BLaER1 (cell line): ENCODE measurements around the gene PLCB3.
A peak's percentile ranks its signal among the peaks of the same experiment; 100 is the strongest.

Experiments
- H3K27ac ChIP-seq: shearing (Covaris generic); formaldehyde crosslinking; 2 replicates; pipeline ENCODE4 v1.8.1; 2022
- H3K27me3 ChIP-seq: shearing (Covaris generic); formaldehyde crosslinking; 2 replicates; pipeline ENCODE4 v1.8.1; 2022
- H3K36me3 ChIP-seq: shearing (Covaris generic); formaldehyde crosslinking; 2 replicates; pipeline ENCODE4 v1.8.1; 2022
- H3K4me1 ChIP-seq: shearing (Covaris generic); formaldehyde crosslinking; 2 replicates; pipeline ENCODE4 v1.8.1; 2022
- H3K4me2 ChIP-seq: shearing (Covaris generic); formaldehyde crosslinking; 2 replicates; pipeline ENCODE4 v1.8.1; 2022
- H3K4me3 ChIP-seq: shearing (Covaris generic); formaldehyde crosslinking; 2 replicates; pipeline ENCODE4 v1.8.1; 2022
- H3K9ac ChIP-seq: shearing (Covaris generic); formaldehyde crosslinking; 2 replicates; pipeline ENCODE4 v1.8.1; 2022
- H3K9me3 ChIP-seq: shearing (Covaris generic); formaldehyde crosslinking; 2 replicates; pipeline ENCODE4 v1.8.1; 2022
- H4K20me1 ChIP-seq: shearing (Covaris generic); formaldehyde crosslinking; 2 replicates; pipeline ENCODE4 v1.8.1; 2022
- Cebpa-rat ChIP-seq: shearing (Covaris generic); IDR thresholded peaks from 2 replicates; pipeline ENCODE4 v1.8.1; 2022

PLCB3 gene

DNA sequence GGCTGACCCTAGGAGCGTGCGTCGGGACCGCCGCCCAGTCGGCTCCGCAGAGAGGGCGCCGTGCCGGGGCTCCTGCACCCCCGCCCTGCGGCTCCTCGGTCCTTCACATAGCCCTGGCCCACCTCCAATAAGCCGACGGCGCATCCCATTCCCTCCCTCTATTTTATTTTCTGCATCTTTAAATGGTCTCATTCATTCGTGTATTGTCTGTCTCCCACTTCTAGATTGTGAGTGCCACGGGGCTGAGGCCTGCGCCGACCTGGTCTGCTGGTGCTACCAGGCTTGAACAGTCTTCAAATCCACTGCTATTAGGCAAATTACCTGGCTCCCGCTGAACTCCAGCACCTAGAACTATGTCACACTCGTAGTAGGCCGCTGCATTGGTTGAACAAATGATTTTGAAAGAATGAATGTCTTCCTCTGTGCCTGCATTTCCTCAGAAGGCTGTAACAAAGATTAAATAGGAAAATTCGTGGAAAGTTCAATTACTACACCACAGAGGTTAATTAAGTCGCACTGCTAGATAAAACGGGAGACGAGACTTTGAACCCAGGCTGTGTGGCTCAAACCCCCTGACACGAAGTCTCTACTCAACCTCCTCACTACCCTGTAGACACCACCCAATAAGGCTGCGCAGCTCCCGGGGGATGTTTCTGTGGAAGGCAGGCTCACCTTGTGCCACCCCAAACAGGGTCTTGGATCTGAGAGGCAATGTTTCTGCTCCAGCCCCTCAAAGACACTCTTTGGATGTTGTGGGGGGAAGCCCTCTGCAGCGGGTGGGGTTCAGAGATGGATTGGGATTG lies 3.4 kb upstream of the PLCB3 start:
- H3K9me3 ChIP-seq = no peaks in the 10 kb centered on the region
- H3K27ac ChIP-seq = peak overlapping the region; percentile 97
- peak overlapping the region; percentile 97 for H3K4me2 ChIP-seq
- TF ChIP-seq Cebpa-rat = no peak
- H3K4me3 ChIP-seq = peak overlapping the region; percentile 97
- H4K20me1 ChIP-seq = peaks cover 39% of the 10 kb centered on the region
- no peaks in the 10 kb centered on the region for H3K27me3 ChIP-seq
- peaks cover 72% of the 10 kb centered on the region for H3K4me1 ChIP-seq
- H3K9ac ChIP-seq = peak overlapping the region; percentile 97; the same call in 1 of the 2 replicates
- H3K36me3 ChIP-seq = peaks cover 23% of the 10 kb centered on the region

DNA sequence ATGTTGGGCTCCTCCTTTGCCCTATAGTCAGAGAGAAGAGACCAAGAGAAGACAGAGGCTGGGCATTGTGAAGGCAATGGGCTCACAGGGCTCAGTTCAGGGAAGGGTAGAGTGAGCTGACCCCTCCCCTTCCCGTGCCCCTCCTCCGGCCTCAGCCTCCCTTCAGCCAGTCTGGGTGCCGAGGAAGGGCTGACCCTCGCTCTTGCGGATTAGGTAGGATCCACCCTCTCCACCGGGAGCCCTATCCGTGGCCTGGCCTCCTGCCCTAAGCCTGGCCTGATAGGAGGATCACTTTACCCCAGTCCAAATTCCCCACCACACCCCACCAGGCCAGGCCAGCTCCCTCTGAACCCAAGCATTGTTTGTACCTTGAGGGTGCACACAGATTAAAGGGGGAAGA lies 2.8 kb upstream of the PLCB3 start:
- no peak for TF ChIP-seq Cebpa-rat
- Histone ChIP-seq H3K4me2 (peak overlapping the region; percentile 97), H3K9ac (peak overlapping the region; percentile 86; the same call in 1 of the 2 replicates)

DNA sequence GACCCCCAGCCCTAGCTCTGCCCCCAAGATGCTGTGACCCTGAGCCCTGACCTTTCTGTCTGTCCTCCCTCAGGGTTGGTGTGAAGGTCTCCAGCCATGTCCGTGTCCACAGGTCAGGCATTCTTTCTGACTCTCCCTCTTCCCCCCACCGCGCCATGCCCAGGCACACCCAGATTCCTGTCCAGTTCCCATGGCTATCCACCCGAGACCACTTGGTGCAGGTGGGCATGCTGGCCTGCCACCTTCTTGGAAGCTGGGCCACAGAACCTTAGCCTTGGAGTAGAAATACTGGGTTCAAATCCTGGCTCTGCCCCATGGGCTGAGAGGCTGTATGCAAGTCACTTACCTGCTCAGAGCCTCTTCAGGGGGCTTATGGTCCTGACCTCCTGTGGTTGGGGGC lies 2.3 kb upstream of the PLCB3 start:
- Histone ChIP-seq H3K4me3 (no peak overlapping the region), H3K36me3 (peaks cover 12% of the 10 kb centered on the region), H3K4me2 (peak overlapping the region; percentile 97), H3K4me1 (peaks cover 72% of the 10 kb centered on the region), H4K20me1 (peaks cover 39% of the 10 kb centered on the region), H3K9ac (peak overlapping the region; percentile 86; the same call in 1 of the 2 replicates), H3K27me3 (no peaks in the 10 kb centered on the region), H3K9me3 (no peaks in the 10 kb centered on the region), H3K27ac (peak overlapping the region; percentile 97)
- TF ChIP-seq Cebpa-rat = no peak

More for the DNA sequence above, 2.8 kb upstream of the PLCB3 start:
- H3K27me3 ChIP-seq = no peaks in the 10 kb centered on the region
- H3K4me3 ChIP-seq = no peak overlapping the region
- H3K36me3 ChIP-seq = peaks cover 16% of the 10 kb centered on the region
- peaks cover 72% of the 10 kb centered on the region for H3K4me1 ChIP-seq
- peak overlapping the region; percentile 97 for H3K27ac ChIP-seq
- H4K20me1 ChIP-seq = peaks cover 39% of the 10 kb centered on the region
- H3K9me3 ChIP-seq = no peaks in the 10 kb centered on the region

DNA sequence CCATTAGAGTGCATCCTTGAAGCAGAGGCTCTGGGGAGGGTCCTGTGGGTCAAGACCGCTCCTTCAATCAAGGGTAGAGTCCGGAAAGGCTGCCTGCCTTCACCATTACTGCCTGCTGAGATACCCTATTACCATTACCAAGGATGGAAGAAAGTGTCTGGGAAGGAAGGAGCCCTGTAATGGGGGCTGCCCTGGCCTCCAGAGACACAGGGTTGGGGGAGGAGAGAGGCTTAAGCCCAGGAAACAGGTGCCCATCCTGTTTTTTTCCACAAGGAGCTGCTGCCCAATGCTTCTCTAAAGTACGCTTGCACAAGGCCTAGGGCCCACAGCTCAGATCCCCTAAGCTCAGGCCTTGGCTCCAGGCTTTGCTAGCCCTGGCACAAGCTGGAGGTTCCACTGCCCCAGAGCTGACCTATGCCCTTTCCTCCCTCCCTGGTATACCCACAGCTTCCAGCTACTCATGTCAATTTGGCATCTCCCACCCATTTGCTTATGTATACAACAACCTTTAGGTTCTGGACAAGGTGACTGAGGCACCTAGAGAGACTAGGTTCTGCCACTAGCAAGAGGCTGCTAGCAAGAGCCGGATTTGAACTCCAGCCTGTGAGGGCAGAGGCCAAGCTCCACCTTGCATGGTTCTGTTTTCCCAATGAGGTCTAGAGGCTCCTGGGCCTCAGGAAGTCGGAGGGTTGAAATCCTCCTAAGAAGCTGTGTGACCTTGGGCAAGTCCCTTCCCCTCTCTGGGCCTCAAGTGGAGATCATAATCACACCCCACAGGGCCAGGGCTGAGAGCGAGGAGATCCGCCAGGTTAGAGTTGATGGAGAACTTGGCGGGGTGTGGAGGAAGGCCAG lies 1.5 kb upstream of the PLCB3 start:
- H3K27ac ChIP-seq = peak overlapping the region; percentile 97
- H3K4me1 ChIP-seq = peaks cover 70% of the 10 kb centered on the region
- no peak for TF ChIP-seq Cebpa-rat
- H3K4me3 ChIP-seq = peak overlapping the region; percentile 92
- peak overlapping the region; percentile 97 for H3K4me2 ChIP-seq
- peaks cover 39% of the 10 kb centered on the region for H4K20me1 ChIP-seq
- H3K36me3 ChIP-seq = peaks cover 12% of the 10 kb centered on the region
- no peaks in the 10 kb centered on the region for H3K27me3 ChIP-seq
- no peaks in the 10 kb centered on the region for H3K9me3 ChIP-seq
- peak overlapping the region; percentile 86 for H3K9ac ChIP-seq

DNA sequence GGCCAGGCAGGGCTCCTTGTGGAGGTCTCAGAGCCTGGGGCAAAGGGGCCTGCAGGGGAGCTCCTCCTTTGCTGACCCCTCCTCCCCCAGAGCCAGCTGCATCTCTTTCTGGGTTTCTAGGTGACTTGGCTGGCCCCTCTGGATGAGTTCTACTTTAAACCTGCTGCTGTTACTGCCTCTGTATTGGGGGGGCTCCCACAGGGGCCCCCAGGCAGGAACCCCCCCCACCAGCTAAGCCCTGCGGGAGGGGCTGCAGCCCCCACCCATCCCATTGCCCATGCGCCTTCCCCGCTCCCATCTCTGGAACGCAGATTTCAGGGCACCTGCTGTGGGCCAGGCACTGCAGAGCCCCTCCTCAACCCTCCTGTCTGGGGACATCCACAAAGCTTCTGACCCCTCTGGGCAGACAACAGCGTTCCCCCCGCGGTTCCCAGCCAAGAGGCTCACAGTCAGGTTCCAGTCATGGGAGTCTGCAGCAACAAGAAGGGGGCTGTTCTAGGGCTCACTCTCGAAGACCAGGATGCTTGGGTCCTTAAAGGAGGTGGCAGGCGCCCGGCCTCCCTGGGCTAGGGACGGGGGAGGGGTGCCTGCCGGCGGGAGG lies 815 bp upstream of the PLCB3 start:
- no peak for TF ChIP-seq Cebpa-rat
- peak overlapping the region; percentile 92 for H3K4me3 ChIP-seq

DNA sequence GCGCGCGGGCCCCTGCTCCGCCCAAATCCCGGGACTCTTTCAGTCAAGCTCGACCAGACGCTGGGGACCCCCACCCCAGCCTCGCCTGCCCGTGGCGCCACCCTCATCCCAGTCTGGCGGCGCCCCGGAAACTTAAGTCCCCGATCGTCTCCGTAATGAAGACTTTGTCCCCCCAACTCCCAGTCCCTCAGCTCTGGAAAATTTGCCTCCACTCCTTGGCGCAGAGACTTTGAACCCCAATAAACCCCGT lies 348 bp downstream of the PLCB3 start:
- peak overlapping the region; percentile 97 for H3K27ac ChIP-seq
- peaks cover 66% of the 10 kb centered on the region for H3K4me1 ChIP-seq
- TF ChIP-seq Cebpa-rat = no peak
- H3K9me3 ChIP-seq = no peaks in the 10 kb centered on the region
- H4K20me1 ChIP-seq = peaks cover 33% of the 10 kb centered on the region
- H3K9ac ChIP-seq = peak overlapping the region; percentile 86
- no peaks in the 10 kb centered on the region for H3K27me3 ChIP-seq
- H3K36me3 ChIP-seq = peaks cover 27% of the 10 kb centered on the region
- H3K4me2 ChIP-seq = peak overlapping the region; percentile 97
- H3K4me3 ChIP-seq = peak overlapping the region; percentile 92

More for the DNA sequence above, 815 bp upstream of the PLCB3 start:
- Histone ChIP-seq H3K36me3 (peaks cover 15% of the 10 kb centered on the region), H3K27me3 (no peaks in the 10 kb centered on the region), H3K27ac (peak overlapping the region; percentile 97), H3K9ac (peak overlapping the region; percentile 86), H3K4me1 (peaks cover 66% of the 10 kb centered on the region), H3K9me3 (no peaks in the 10 kb centered on the region), H4K20me1 (peaks cover 35% of the 10 kb centered on the region), H3K4me2 (peak overlapping the region; percentile 97)

DNA sequence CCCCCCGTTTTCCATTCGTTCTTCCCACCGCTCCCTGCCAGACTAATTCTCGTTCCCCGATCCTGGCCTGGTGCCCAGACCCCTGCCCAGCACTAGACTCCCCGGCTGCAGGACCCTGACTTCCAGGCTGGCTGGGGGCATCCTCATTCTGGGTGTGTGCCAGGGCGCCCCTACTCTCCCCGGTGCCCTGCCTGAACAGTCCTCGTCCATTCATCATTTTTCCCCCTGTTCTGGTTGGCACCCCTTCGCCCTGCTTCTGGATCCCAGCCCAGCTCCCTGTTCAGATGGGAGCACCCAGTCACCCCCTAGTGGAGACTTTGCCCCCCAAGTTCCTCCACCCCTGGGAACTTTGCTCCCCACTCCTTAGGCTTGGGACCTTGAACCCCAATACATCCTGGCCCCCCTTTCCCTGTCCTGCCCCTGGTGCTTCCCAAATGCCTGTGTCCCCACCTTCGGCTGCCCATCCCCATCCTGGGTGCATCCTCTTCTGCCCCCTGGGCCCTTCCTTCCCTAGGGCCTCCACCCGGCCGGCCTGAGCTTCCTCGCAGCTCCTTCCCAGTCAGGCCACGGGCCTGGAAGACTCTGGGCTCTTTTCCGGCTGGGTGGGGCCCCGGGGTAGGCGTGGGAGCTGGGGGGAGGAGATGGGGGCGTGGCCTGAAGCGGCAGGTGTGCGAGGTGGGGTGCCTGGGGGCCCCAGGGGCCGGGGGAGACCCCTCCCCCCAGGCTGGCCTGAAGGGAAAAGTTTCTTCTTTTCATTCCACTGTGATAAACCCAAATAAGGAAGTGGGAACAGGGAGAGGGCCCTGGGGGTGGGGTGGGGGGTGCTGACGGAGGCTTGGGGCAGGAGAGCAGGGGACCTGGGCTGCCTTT lies 908 bp downstream of the PLCB3 start:
- peak overlapping the region; percentile 97 for H3K27ac ChIP-seq
- no peak for TF ChIP-seq Cebpa-rat
- no peaks in the 10 kb centered on the region for H3K27me3 ChIP-seq
- H4K20me1 ChIP-seq = peaks cover 33% of the 10 kb centered on the region
- peaks cover 66% of the 10 kb centered on the region for H3K4me1 ChIP-seq
- peaks cover 33% of the 10 kb centered on the region for H3K36me3 ChIP-seq
- peak overlapping the region; percentile 86 for H3K9ac ChIP-seq
- H3K4me3 ChIP-seq = peak overlapping the region; percentile 92
- H3K4me2 ChIP-seq = peak overlapping the region; percentile 97
- no peaks in the 10 kb centered on the region for H3K9me3 ChIP-seq

DNA sequence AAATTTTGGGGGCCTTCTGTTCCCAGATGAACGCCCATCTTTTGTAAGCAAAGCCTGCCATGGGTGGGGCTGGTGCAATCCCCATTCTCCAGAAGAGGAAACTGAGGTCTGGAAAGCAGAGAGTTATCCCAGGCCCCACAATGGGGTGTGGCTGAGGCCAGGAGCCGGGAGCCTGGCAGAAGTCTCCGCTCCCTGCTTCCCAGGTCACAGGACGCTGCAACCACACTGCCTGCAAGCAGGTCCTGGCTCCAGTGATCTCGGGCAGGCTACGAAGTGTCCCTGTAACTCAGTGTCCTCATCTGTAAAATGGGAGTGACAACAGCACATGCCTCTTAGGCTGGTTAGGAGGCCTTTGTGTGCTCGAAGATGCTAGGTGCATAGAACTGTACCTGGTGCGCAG lies 1.7 kb downstream of the PLCB3 start:
- peaks cover 33% of the 10 kb centered on the region for H4K20me1 ChIP-seq
- H3K4me1 ChIP-seq = peaks cover 58% of the 10 kb centered on the region
- H3K27ac ChIP-seq = no peak overlapping the region
- peak overlapping the region; percentile 97 for H3K4me2 ChIP-seq
- TF ChIP-seq Cebpa-rat = no peak
- H3K9me3 ChIP-seq = no peaks in the 10 kb centered on the region
- peaks cover 41% of the 10 kb centered on the region for H3K36me3 ChIP-seq
- H3K4me3 ChIP-seq = peak overlapping the region; percentile 92
- peak overlapping the region; percentile 86; the same call in 1 of the 2 replicates for H3K9ac ChIP-seq
- no peaks in the 10 kb centered on the region for H3K27me3 ChIP-seq

DNA sequence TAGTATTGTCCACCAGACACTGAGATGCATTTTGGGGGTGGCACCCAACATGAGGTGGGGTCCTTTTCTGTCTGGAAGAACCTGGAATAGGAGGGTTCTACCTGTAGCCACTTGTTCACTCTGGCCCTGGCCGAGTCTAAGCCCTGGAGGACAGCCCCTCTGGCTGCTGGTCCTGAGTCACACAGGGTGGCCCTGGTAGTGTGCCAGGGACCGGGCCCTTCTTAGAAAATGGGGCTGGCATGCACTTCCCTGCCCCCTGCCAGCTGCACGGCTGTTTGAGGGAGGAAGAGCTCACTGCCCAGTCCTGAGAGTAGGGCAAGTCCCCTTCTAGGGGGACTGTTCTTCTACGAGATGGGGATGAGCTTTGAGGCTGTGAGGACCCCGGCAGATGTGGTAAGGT lies 2.2 kb downstream of the PLCB3 start:
- no peaks in the 10 kb centered on the region for H3K27me3 ChIP-seq
- H3K4me3 ChIP-seq = peak overlapping the region; percentile 92; the same call in 1 of the 2 replicates
- peak overlapping the region; percentile 45 for H3K27ac ChIP-seq
- H3K4me1 ChIP-seq = peaks cover 54% of the 10 kb centered on the region
- H3K9ac ChIP-seq = peak overlapping the region; percentile 86; the same call in 1 of the 2 replicates
- H3K4me2 ChIP-seq = peak overlapping the region; percentile 97
- H3K9me3 ChIP-seq = no peaks in the 10 kb centered on the region
- H4K20me1 ChIP-seq = peaks cover 33% of the 10 kb centered on the region
- peaks cover 45% of the 10 kb centered on the region for H3K36me3 ChIP-seq
- TF ChIP-seq Cebpa-rat = no peak
